ENCODE data around the gene TMEM128.
"Not testable (repeated sequence)": the region's sequence is repeated elsewhere in the genome, so short reads cannot be mapped to it uniquely, and the experiment has no call there.

Gene TMEM128

DNA sequence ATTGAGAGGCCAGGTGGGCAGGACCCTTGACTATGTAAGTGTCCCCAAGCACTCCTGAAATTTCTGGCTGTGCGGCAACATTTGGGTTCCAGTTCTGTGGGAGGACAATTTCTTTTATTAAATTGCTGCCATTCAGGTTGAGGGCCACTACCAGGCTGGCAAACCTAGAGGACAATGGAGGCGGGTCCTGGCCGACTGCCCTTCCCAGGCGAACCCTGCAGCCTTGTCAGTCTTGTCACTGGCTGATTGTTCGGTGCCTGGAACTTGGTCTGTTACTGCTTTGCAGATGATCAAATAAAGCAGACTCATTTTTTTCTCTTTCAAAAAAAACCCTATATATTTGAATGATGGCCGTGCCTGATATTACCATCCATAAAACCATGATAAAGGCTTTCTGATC, 6.6 kb upstream of the TMEM128 start:
- DNase-seq, result no peak

DNA sequence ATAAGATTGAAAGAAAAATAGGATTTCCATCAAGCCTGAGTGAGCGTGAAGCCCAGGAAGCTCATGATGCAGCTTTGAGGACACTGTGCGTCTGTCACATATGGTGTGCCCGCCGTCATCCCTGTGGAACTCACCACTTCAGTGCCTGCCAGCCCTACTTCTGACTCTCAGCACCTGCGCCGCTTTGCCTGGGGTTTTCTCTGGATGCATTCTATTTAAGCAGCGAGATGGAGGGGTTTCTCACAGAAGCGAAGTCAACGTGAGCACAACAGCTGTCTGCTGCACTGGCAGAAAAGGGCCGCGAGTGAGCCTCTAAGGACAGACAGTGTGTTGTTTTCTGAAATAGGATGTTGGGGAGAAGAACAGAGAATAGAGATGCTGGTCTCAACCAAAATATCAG, 6.2 kb upstream of the TMEM128 start:
- DNase-seq, result no peak

DNA sequence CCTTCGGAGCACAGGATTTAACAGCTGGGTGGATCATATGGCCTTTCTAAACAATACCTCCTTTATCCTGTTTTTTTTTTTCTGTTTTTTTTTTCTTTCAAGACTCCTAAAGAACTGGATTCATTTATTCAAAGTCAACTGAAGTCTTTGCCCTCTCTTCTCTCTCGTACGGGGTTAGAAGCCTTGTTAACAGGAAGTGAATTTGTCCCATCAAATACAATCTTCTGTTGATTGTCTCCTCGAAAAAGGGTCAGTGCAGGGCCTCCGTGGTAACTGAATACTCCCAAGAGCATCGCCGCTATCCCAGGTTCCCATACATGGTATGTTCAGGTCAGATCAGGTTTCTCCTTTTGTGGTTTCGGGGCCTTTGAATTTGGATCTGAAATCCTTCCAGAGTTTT, 1.8 kb upstream of the TMEM128 start:
- DNase-seq, result no peak

DNA sequence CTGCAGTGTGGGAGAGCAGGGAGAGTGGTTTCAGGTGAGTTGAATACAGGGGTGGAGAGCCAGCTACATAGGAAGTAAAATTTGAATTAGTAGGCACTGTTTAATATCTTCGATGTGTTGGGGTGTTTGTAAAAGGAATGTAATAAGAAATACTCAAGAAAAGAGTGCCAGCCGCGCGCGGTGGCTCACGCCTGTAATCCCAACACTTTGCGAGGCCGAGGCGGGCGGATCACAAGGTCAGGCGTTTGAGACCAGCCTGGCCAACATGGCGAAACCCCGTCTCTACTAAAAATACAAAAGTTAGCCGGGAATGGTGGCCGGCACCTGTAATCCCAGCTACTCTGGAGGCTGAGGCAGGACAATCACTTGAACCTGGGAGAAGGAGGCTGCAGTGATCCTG, 1.3 kb upstream of the TMEM128 start:
- not testable (repeated sequence) for DNase-seq

DNA sequence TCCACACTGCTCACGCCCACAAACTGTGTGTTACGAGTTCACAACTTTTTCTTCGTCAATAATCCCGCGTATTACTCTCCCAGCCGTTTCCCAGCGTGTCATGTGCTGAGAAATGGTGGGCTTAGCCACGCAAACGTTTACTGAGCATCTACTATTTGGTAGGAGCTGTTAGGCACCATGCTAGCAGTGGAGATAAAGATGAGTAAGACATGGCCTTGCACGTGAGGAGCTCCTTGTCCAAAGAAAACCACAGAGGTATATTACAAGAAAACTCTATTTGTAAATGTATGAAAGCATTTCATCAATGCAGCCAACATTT, 821 bp upstream of the TMEM128 start:
- no peak for DNase-seq

DNA sequence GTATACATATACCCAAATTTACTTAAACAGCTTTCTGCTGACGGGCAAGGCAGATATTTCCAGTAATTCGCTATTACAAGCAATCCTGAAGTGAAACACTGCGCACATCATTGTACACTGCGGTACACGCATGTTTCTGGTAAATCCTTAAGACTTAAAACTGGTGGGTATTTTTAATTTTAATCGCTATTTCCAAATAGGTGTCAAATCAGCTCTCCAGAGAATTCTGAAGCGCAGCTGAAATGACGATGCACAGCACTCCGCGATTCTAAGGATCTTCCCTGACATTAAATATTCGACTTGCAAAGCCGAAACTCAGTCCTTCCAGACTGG, 361 bp downstream of the TMEM128 start:
- DNase-seq, result no peak

DNA sequence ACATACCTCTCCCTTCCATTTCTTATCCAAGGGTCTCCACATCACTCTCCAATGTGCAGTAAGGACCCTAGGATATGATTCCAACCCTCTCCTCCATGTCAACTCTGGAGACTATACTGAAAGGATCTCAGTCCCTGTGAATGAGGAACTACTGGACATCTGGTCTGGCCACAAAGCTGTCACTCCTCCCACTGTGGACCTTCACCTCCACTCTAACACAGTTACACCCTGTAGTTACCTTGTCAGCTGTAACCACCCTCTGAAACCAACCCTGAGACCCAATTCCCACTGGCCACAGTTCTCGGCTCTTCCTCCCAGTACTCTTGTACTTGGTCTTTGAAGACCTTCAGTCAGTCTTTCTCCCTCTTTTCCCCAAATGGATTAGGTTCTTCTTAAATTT, 2.9 kb downstream of the TMEM128 start:
- no peak for DNase-seq

DNA sequence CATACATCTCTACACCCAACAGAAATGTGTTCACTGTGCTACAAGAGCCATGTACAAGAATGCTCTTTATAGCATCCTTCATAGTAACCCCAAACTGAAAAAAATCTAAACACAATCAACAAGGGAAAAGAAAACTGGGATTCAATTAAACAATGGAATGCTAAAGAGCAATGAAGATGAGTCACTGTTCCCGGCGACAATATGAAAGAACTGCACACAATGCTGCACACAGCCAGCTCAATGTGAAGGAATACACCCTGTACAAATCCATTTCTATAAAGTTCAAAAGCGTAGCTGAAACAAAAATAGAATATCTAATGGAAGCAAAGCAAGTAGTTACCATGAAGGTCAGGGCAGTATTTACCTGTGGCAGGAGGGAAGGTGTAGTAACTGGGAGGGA, 8.5 kb downstream of the TMEM128 start:
- not testable (repeated sequence) for DNase-seq

DNA sequence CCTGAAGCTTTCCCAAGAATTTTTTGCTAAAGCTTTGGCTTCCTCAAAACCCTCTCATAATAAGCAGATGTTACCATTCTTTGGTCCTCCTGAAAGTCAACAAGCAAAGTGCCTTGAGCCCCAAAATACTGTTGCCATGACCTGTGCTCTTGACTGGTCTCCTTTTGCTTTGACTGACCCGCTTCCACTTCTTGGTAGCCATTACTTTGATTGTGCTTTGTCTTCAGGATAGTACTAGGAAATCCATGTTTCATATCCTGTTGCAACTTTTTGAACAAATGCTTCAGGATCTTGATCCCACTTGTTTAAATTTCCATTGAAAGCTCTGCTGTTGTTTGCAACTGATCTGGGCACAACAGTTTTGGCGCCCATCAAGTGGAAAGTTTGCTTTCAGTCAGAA, 14.4 kb downstream of the TMEM128 start:
- no peak for DNase-seq

DNA sequence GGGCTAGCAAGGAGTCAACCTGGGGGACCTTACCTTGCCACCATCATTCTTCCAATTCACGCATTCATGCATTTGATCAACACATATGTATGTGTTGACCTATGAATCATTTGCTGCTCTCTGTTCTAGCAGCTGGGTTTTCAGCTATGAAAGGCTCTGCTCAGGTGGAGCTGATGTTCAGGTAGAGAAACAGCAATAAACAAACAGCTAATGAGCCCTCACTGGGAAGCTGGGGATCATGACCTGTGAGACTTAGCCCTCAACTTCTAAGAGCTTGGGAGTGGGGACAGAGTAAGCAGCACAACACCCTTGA, 19.7 kb downstream of the TMEM128 start:
- DNase-seq, result no peak

DNA sequence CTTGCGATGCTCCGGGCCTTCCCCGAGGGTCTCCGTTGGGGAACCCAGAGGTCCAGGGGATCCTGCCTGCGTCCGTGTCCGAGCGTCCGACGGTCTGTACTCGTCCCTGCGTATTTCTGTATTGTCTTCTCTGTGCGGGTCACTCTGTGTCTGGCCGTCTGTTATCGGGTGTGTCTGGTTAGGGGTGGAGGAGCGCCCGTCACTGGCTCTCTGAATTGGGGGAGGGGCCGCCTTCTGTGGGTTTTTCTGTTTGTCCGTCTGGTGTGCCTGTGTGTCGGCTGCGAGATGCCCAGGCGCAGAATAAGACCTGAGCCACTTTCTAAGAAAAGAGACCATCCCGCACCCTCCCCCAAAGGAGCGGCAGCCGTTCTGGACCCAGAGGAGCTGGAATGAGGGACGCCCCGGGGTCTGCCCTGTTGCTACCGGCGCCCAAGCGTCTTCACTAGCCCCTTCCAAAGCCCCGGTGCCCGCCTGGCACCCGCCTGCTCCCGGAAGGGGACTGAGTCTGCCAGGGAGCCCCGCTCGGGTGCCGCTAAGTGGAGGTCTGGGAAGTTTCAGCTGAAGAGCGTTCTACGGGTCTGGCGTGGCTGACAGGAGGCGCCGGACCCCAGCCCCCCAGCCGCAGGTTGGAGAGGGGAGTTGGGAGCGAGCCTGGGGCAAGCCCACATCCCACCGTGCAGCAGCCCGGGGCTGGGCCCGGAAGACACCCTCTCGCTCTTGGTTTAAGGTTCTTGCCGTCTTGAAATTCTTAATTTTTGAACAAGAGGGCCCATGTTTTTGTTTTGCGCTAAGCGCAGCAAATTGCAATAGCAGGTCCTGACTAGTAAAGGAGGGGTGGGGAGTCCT, 20.3 kb downstream of the TMEM128 start:
- DNase-seq, result no peak

DNA sequence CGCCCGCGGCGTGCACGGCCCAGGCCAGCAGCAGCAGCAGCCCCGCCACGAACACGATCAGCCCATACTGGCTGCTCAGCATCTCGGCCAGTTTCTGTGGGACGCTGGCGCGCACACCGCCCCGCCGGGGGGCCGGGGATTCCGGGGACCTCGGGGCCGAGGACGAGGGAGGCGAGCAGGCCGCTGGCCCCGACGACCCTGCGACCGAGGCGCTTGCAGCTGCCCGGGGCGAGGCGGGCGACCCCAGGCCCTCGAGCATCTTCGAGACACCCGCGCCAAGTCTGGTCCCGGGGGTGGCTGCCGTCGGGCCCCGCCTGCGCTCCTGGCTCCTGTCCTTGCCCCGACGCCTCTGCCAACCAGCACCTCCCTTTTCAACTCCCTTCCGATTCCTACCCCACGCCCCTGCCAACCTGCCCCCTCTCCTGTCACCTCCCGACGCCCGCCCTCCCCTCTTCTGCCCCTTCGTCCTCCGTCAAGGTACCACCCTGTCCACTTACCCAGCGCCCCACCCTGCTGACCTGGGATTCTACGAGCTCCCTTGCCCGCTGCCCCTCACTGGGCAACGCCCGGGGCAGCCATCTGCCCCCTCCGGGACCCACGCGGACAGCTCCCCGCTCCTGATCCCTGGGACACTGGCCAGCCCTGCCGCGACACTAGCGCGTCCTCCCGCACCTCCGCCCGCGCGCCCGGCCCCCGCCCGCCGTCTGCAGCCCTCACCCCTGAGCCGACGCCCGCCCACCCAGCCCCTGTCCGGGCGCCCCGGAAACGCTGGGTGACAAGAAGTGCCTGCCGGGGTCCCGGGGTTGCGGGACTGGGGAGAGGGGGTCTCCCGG, 21.2 kb downstream of the TMEM128 start, which contains the start of gene OTOP1:
Gene OTOP1, minus strand, starts transcription at position 324 of the 833 bp plus-strand sequence. Its CDS starts 65 bp downstream, at position 259.
- no peak for DNase-seq

DNA sequence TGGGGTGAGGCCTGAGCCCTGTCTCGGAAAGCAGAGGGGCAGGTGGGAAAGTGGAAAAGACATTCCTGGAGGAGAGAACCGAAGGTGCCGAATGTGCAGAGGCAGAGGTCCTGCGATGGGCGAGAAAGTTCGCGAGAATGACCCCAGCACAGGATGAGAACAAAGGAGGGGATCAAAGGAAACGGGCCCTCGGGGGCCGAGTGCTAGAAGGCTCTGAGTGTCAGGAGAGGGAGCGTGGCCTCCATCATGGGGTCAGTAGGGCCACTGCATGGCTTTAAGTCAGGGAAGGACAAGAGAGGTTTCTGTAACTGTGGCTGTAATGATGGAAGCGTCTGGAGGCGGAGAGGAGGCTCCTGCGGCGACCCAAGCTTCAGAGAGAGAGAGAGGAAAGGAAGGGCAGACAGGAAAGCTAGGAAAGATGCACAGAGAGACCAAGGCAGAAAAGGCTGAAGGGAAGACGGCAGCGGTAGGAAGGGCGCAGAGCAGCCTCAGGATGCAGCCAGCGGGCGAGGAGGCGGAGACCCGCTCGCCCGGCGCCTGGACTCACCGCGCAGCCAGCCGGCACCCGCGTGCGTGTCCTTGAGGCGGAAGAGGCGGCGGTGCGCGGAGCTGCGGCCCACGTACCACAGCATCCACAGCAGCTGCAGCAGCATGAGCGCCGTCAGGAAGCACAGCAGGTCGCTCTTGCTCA, 22.0 kb downstream of the TMEM128 start:
- no peak for DNase-seq

DNA sequence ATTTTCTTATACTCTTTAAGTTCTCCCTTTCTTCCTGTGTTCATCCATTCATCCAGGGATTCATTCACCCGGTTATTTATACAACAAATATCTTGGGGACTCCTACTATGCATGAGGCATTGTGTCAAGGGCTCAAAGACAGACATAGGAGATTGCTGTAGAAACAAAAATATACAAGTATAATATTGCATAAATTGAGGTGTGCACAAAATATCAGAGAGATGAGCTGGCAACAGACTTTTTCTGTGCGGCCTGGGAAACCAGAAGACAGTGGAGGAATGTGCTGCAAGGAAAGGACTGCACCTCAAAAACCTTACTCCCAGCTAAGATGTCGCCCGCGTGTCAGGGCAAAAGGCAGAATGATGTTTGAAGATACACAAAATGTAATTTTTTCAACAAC, 30.9 kb downstream of the TMEM128 start:
- DNase-seq, result no peak

DNA sequence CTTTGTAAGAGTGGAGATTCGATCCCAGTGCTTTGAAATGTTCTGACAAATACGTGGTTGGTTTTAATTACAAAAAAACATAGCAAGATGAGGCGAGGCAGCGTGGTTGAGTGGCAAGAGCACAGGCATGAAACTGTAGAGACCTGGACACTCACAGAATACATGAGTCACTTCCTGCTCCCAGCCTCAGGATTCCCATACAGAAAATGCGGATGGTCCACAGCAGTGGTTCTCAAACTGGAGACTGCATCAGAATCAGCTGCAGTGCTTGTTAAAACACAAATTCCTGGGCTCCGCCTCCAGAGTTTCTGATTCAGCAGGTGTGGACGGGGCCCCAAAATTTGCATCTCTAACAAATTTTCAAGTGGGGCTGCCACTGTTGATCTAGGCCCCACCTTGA, 31.4 kb downstream of the TMEM128 start:
- no peak for DNase-seq

DNA sequence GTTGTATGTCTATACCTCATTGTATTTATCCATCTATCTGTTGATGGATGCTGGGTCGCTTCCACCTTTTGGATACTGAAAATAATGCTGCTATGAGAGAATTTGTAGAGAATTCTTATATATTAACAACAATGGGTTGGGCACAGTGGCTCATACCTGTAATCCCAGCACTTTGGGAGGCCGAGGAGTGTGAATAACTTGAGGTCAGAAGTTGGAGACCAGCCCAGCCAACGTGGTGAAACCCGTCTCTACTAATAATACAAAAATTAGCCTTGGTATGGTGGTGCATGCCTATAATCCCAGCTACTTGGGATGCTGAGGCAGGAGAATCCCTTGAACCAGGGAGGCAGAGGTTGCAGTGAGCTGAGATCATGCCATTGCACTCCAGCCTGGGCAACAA, 34.3 kb downstream of the TMEM128 start:
- not testable (repeated sequence) for DNase-seq

DNA sequence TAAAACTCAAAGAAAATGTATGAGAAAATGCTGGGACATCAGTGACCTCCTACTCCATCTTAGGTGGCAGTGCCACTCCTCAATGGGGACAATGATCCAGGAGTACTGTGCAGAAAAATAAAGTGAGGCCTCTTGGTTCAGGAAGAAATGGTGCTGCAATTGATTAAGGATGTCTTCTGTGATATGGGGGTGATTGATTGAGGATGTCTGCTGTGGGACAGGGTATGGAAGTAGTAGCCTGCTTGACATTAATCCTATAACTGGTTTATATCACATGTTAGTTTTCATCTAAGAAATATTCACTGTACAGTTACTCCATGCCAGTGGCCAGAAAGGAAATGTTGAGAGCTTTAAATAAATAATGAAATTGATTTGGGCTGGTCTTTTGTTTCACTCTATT, 41.8 kb downstream of the TMEM128 start:
- no peak for DNase-seq

DNA sequence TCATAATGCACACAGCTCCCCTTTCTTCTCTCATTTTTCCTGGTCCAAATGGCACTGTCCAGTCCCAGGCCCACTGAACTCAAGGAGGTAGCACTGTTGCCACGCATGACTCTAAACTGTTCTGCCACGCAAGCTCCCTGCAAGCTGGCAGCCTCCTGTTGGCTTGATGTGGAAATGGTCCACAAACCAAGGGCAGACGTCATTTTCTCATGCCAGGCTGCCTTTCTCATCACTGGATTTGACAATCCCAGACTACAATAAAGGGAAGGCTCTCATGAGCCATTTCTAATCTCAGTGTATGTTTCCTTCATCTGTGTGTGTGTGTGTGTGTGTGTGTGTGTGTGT, 43.6 kb downstream of the TMEM128 start:
- no peak for DNase-seq

DNA sequence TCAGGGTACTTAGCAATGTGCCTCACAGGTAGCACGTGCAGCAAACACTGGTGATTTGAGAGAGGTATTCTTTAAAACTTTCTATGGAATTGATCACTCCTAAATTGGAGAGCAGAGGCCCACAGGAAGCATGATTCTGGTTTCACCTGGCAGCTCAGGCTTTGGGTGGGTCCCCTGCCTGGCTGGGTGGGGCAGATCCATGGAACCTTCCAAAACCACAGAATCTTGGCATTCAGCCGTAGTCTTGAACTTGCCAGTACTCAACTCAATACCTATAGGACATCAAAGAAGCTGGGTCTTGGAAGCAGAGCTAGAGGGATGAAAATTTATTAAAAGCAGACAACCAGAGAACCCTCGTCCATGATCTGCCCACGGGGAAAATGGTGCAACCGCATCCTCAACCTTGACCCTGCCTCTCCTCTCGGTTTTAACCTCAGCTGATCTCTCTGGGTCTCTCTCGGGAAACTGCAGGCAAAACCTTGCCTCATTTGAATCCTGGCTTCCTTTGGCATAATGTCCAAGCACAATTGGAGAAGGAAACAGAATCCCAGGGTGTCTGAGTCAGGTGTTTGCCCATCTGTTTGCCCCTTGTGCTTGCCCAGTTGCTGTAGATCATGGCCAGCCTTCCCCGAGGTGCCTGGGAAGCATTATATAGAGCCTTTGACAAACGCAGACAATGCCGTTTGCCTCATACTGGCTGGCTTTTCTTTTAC, 44.2 kb downstream of the TMEM128 start:
- no peak for DNase-seq

DNA sequence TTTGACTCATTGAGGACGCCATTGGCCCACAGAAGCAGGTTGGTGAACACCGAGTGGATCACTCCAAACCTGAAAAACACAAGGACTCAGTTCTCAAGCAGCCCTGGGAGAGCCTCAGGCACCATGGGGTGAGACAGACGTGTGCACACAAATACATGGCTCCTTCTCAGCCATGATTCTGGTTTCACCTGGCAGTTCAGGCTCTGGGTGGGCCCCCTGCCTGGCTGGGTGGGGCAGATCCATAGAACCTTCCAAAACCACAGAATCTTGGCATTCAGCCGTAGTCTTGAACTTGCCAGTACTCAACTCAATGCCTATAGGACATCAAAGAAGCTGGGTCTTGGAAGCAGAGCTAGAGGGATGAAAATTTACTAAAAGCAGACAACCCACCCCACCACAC, 45.5 kb downstream of the TMEM128 start:
- DNase-seq, result no peak

DNA sequence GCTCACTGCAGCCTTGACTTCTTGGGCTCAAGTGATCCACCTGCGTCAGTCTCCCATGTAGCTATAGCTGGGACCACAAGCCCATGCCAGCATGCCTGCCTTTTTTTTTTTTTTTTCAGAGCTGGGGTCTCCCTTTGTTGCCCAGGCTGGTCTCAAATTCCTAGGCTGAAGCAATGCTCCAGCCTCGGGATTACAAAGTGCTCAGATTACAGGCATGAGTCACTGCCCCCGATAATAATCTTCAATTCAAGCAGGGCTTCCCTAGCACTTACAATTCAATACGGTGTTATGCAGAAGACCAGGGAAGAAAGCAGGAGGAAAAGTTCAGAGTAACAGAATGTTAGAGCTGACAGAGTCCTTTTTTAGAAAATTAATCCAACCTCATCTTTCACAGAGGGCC, 47.4 kb downstream of the TMEM128 start:
- no peak for DNase-seq

DNA sequence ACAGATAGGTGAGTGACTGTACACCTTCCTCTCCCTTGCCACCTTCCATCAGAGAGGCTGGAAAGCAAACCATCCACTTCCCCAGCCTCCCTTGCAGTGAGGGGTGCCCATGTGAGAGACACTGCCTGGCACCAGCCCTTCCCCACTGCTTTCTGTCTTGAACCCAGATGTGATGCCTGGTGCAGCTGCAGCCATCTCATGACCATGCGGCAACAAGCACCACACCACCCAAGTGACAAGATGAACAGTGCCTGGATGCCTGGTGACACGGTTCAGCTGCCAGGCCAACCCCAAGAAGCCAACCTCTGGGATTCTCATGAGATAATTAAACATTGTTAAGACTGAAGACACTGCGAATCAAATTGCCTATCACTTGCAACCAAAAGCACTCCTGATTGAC, 52.7 kb downstream of the TMEM128 start:
- DNase-seq, result no peak

DNA sequence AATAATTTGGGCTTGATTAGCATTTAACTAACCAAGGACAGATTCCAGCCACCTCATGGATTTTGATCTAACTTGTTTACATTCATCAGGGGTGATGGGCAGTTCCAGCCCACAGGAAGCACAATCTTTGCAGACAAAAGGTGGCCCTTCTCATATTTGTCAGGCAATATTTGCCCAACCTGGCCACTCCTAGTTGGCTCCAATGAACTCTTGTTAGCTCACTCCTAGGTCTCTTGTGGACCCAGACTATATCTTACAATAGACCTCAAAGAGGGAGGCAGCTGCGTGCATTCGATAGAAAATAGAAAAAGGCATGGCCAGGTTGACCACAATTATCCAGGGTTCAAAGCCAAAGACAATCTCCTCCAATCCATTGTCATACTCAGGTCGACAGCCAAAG, 59.5 kb downstream of the TMEM128 start:
- not testable (repeated sequence) for DNase-seq
